Stimulated activated CD4-positive, alpha-beta T cell treated with anti-CD3 and anti-CD28 coated beads, Interleukin-4, amount 100 ng/mL, for 48 hours (primary cell): Measurements from ENCODE around the gene HNRNPA3.

ENCODE experiments used
- DNase-seq, 2 donors: peaks; one replicate each; pipeline ENCODE4 v3.0.0-alpha.2; 2020; ENCODE audit warnings: low read depth in 2 of 2

Gene HNRNPA3

DNA sequence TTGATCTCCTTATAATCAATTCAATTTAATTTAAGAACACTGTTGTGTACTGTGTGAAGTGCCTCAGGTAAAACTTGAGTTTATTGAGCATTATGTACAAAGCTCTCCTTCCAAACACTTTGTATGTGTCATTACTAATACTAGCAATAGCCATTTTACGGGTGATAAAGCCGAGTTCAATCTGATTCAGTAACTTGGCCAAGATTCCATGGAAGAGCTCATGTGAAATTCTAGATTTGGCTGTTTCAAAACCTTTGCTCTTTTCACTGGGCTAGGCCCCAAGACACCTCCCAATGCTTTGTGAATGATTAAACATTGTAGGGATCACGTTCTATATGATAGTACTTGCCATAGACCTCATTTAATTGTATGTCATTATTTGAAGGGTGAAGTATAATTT lies 60.8 kb downstream of the HNRNPA3 start:
- DNase-seq = no peak
